Hepatocyte (in vitro differentiated cells): Measurements from ENCODE around the gene SNRPA1. TPM values are rescaled to one million over a fixed set of nuclear protein-coding genes. Genes with fewer than 3 reads are reported as not detected.

Source experiments
- DNase-seq: peaks from one replicate; pipeline ENCODE4 v3.0.0-alpha.2; 2016; ENCODE audit warnings: low spot score
- H2AFZ ChIP-seq: fragments of 200-600 bp; sonication (generic); 2 replicates; pipeline ENCODE4 v1.6.0; 2016; ENCODE audit warnings: antibody characterized with exemption, mild to moderate bottlenecking
- H3K27ac ChIP-seq: fragments of 200-600 bp; sonication (generic); 2 replicates; pipeline ENCODE4 v1.5.1; 2016; ENCODE audit warnings: mild to moderate bottlenecking
- H3K27me3 ChIP-seq: fragments of 200-600 bp; sonication (generic); 2 replicates; pipeline ENCODE4 v1.6.1; 2016
- H3K36me3 ChIP-seq: fragments of 200-600 bp; sonication (generic); replicated peaks from 2 replicates; pipeline ENCODE4 v1.5.1; 2016; ENCODE audit warnings: low read depth; ENCODE audit not compliant: insufficient read depth
- H3K4me1 ChIP-seq: fragments of 200-600 bp; sonication (generic); 2 replicates; pipeline ENCODE4 v1.5.1; 2016; ENCODE audit warnings: mild to moderate bottlenecking, moderate library complexity; ENCODE audit not compliant: insufficient read depth
- H3K4me2 ChIP-seq: fragments of 200-600 bp; sonication (generic); 2 replicates; pipeline ENCODE4 v1.6.0; 2016
- H3K4me3 ChIP-seq: fragments of 200-600 bp; sonication (generic); 2 replicates; pipeline ENCODE4 v1.5.1; 2016; ENCODE audit warnings: mild to moderate bottlenecking
- H3K79me2 ChIP-seq: fragments of 200-600 bp; sonication (generic); 2 replicates; pipeline ENCODE4 v1.6.0; 2017; ENCODE audit warnings: mild to moderate bottlenecking
- H3K9me2 ChIP-seq: fragments of 200-600 bp; sonication (generic); replicated peaks from 2 replicates; pipeline ENCODE4 v1.6.0; 2017; ENCODE audit warnings: mild to moderate bottlenecking; ENCODE audit not compliant: insufficient read depth
- H3K9me3 ChIP-seq: fragments of 200-600 bp; sonication (generic); 2 replicates; pipeline ENCODE4 v1.5.1; 2016; ENCODE audit warnings: low read depth, mild to moderate bottlenecking
- H4K20me1 ChIP-seq: fragments of 200-600 bp; sonication (generic); 2 replicates; pipeline ENCODE4 v1.6.0; 2016; ENCODE audit warnings: mild to moderate bottlenecking; ENCODE audit not compliant: insufficient read depth, poor library complexity, severe bottlenecking
- EZH2 ChIP-seq: fragments of 200-600 bp; sonication (generic); IDR thresholded peaks from 2 replicates; pipeline ENCODE4 v1.6.1; 2016; ENCODE audit warnings: antibody characterized with exemption, mild to moderate bottlenecking, borderline replicate concordance
- EZH2phosphoT487 ChIP-seq: fragments of 200-600 bp; sonication (generic); IDR thresholded peaks from one replicate; pipeline ENCODE4 v1.6.1; 2018; ENCODE audit warnings: antibody characterized with exemption, mild to moderate bottlenecking, low read depth, moderate library complexity; ENCODE audit not compliant: unreplicated experiment, severe bottlenecking
- WGBS: methylation state at CpG from one replicate; pipeline ENCODE4 v1.1.6; 2016; ENCODE audit warnings: low lambda C conversion rate; ENCODE audit errors: missing lambda C conversion rate; 5-methylcytosine and 5-hydroxymethylcytosine counted together
- polyA plus RNA-seq: library from polyadenylated mRNA; unstranded; fragments of >200 nt; fragmentation: Nextera tagmentation; extraction: Ambion mirVana; gene quantifications from 2 replicates; pipeline ENCODE4 v1.2.1, GENCODE V29; 2016
- total RNA-seq: library from RNA; depleted of rRNA; stranded (reverse); fragments of >200 nt; gene quantifications from 2 replicates; pipeline ENCODE4 v1.2.3, GENCODE V29; 2014
- TF ChIP-seq, protein P1 (sequence below): fragments of 200-600 bp; sonication (generic); IDR thresholded peaks from 2 replicates; pipeline ENCODE4 v1.5.1; 2016; ENCODE audit warnings: antibody characterized with exemption, mild to moderate bottlenecking; ENCODE audit not compliant: poor library complexity

The SNRPA1 gene
- total RNA-seq (40.0 and 54.7 TPM in 2 replicates), polyA plus RNA-seq (110 and 117 TPM in 2 replicates)

DNA sequence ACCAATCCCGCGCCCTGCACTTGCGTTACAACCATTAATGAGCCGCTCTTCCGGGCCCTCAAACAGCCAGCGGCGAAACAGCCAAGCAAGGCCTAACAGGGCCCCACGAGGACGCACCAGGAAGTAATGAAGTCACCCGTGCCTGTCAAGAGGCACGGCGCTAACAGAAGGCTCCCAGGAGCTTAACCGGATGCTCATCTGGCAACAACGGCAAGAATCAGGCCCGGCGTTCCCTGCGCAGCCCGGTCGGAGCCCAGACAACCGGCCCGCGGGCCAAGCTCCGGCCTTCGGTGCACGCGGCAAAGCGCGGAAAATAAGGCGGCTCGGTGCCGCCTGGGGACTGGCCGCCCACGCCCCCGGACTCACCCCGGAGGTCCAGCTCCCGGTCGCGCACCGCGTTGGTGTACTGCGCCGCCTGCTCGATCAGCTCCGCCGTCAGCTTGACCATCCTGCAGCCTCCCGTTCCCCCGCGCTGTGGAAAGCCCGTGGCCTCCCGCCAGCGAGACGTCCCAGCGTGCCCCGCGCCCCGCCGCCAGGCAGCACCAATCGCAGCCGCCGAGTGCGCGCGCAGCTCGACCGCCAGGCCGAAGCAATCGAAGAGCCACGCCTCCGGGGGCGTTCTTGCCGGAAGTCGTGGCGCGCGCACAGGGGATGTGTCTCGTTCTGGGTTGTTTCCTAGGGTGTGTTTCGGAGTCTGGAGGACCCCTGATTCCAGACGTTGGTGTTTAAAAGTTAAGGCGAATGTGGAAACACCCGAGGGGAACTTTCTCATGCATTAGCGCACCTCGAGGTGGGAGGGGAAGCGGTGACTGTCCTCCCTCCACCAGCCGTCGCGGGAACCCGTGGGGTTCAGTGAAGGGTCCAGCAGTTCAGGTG lies at the start of gene SNRPA1:
SNRPA1 (minus strand) TSS at position 518 of the 876 bp plus-strand sequence; CDS start at position 448, 70 bp downstream.
- H3K4me1 ChIP-seq, result peaks cover 21% of the 10 kb centered on the region
- peaks cover 58% of the 10 kb centered on the region for H3K79me2 ChIP-seq
- H3K36me3 ChIP-seq, result no peaks in the 10 kb centered on the region
- DNase-seq, result peak; percentile 100
- no peaks in the 10 kb centered on the region for H3K9me3 ChIP-seq
- H3K4me3 ChIP-seq, result peak within 1 kb of the TSS; percentile 79
- peak within 1 kb of the TSS; percentile 98 for H3K27ac ChIP-seq
- H3K9me2 ChIP-seq, result no peaks in the 10 kb centered on the region
- peaks cover 28% of the 10 kb centered on the region for H4K20me1 ChIP-seq
- no peak for TF ChIP-seq EZH2phosphoT487
- TF ChIP-seq, protein P1, sequence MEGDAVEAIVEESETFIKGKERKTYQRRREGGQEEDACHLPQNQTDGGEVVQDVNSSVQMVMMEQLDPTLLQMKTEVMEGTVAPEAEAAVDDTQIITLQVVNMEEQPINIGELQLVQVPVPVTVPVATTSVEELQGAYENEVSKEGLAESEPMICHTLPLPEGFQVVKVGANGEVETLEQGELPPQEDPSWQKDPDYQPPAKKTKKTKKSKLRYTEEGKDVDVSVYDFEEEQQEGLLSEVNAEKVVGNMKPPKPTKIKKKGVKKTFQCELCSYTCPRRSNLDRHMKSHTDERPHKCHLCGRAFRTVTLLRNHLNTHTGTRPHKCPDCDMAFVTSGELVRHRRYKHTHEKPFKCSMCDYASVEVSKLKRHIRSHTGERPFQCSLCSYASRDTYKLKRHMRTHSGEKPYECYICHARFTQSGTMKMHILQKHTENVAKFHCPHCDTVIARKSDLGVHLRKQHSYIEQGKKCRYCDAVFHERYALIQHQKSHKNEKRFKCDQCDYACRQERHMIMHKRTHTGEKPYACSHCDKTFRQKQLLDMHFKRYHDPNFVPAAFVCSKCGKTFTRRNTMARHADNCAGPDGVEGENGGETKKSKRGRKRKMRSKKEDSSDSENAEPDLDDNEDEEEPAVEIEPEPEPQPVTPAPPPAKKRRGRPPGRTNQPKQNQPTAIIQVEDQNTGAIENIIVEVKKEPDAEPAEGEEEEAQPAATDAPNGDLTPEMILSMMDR, result no peak
- no peak for TF ChIP-seq EZH2
- no peaks in the 10 kb centered on the region for H3K27me3 ChIP-seq
- WGBS, result 1% methylated on average over 84 of the region's 87 CpGs
- peak within 1 kb of the TSS; percentile 93 for H3K4me2 ChIP-seq
- peak within 1 kb of the TSS; percentile 76 for H2AFZ ChIP-seq

DNA sequence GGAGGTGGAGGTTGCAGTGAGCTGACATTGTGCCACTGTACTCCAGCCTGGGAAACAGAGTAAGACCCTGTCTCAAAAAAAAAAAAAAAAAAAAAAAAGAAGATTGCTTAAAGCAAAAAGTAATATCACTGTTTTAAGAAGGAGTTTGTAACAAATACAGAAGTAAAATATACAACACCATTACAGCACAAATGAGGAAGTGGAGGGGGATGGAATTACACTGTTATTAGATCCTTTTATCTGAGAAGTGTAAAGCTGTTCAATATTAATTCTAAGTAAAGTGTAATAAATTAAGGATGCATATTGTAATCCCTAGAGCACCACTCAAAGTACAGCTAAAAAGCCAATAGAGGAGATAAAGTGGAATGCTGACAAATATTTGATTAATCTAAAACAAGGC lies 47.0 kb upstream of the SNRPA1 start:
- Histone ChIP-seq H2AFZ (no peak overlapping the region), H3K36me3 (no peaks in the 10 kb centered on the region), H4K20me1 (no peaks in the 10 kb centered on the region), H3K9me3 (no peaks in the 10 kb centered on the region), H3K27ac (no peak overlapping the region), H3K79me2 (no peaks in the 10 kb centered on the region), H3K4me1 (peaks cover 6% of the 10 kb centered on the region), H3K9me2 (no peaks in the 10 kb centered on the region), H3K4me3 (no peak overlapping the region), H3K27me3 (no peaks in the 10 kb centered on the region), H3K4me2 (no peak overlapping the region)
- no peak for DNase-seq
- TF ChIP-seq, protein P1, result no peak
- TF ChIP-seq EZH2 (no peak), EZH2phosphoT487 (no peak)

DNA sequence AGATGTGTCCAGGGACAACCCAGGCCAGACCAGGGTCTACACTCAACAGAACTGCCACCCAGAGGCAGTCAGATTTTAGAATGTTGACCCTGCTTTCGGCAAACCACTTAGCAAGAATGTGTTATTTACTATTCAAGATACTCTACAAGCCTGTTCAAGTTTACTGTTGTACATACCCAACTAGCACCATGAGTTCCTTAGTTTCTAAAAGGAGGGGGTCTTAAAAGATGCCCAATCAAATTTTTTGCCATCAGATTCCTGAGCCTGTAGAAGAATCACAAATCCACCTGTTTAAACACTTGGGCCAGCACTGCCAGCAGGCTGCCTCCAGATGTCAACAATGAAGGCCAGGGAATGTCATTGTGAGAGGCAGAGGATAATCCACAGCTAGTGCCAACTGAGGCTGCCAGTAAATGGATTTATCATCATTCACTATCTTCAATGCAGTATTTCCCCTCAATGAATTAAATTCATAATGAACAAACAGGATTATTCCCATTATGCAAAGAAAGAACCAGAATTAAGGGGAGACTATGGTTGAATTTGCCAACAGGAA lies 43.5 kb upstream of the SNRPA1 start:
- no peak overlapping the region for H3K4me3 ChIP-seq
- no peak for TF ChIP-seq EZH2phosphoT487
- TF ChIP-seq, protein P1, result no peak
- no peak for TF ChIP-seq EZH2
- DNase-seq, result no peak
- H3K79me2 ChIP-seq, result no peaks in the 10 kb centered on the region
- H3K36me3 ChIP-seq, result no peaks in the 10 kb centered on the region
- H2AFZ ChIP-seq, result no peak overlapping the region
- H3K4me2 ChIP-seq, result no peak overlapping the region
- 94% methylated on average over 1 of the region's 1 CpG for WGBS
- H3K9me3 ChIP-seq, result no peaks in the 10 kb centered on the region
- no peaks in the 10 kb centered on the region for H3K27me3 ChIP-seq
- H3K4me1 ChIP-seq, result no peaks in the 10 kb centered on the region
- H4K20me1 ChIP-seq, result no peaks in the 10 kb centered on the region
- no peak overlapping the region for H3K27ac ChIP-seq
- no peaks in the 10 kb centered on the region for H3K9me2 ChIP-seq
